IPS DF 19.7 (cell line): ENCODE data around the gene IGF1R.

Experiments used
- DNase-seq: peaks from one replicate; pipeline ENCODE4 v3.0.0-alpha.2; 2013; ENCODE audit warnings: low read depth, low spot score

The IGF1R gene

DNA sequence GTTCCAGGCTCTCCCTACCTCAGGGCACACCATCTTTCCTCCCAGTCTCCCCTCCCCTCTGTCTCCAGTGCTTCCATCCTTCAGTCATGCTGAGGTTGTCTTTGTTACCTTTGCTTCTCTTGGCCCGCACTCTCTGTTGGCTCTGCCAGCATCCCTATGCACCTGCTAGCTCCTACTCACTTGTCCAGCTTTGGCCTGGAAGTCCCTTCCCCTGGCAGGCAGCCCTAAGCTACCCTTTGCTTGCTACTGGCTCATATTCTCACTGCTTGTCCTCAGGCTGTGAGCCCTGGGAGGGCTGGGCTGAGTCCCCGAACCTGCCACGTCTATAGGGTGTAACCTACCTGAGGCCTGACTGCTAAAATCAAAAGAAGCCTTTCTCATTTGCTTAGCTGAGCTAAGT, 236.6 kb downstream of the IGF1R start:
- DNase-seq = no peak

DNA sequence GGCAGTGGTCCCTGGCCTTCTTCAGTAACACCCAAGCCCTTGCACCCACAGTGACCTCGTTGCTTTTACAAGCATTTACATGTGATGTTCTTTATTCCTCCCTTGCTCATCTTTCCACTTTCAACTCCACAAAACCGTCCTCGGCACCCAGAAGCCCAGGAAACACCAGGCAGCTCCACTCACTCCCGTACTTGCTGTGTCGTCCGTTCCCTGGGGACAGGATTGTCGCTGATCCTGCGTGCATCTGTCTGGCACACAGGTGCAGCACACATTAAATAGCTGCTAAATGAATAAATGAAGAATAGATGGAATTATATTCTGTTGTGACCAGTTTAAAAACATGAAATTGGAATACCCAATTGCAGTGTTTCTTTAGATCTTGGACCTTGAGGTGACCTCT, 239.6 kb downstream of the IGF1R start:
- no peak for DNase-seq

- DNase-seq = no peak
Measured at GRCh38 chr15:98888820-98889479, 240.6 kb downstream of the IGF1R start.

GRCh38 chr15:98889930-98890695, 241.8 kb downstream of the IGF1R start:
- no peak for DNase-seq

DNA sequence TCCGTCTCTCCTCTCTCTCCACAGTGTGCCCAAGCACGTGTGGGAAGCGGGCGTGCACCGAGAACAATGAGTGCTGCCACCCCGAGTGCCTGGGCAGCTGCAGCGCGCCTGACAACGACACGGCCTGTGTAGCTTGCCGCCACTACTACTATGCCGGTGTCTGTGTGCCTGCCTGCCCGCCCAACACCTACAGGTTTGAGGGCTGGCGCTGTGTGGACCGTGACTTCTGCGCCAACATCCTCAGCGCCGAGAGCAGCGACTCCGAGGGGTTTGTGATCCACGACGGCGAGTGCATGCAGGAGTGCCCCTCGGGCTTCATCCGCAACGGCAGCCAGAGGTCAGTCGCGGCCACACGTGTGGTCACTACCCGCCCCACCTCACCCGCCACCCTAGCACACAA, 243.0 kb downstream of the IGF1R start:
- no peak for DNase-seq

DNA sequence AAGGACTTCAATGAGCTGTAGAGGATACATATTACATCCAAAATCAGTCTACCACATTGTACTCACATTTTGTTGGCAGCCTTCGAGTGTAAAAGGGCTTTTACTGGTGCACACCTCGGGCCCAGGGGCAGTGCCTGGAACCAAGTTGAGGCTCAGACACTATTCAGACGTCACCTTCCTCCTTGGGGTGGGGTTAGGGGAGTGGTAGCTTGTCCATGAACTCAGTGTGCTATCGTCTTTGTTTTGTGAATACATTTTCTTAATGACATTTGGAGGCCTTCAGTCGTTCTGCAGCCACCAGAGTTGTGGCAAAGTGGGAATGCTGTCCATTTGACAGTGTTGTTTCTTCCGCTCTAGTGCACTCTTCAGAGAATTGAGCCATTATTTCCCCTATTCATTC, 245.1 kb downstream of the IGF1R start:
- DNase-seq = no peak

DNA sequence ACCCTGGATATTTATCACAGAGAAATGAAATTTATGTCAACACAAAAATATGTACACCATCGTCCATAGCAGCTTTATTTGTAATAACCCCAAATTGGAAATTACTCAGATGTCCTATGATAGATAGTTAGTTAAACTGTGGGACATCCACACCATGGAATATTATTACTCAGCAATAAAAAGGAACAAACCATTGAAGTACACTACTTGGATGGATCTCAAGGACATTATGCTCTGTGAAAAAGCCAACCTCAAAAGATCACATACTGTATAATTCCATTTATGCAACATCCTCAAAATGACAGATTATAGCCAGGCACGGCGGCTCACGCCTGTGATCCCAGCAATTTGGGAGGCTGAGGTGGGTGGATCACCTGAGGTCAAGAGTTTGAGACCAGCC, 246.0 kb downstream of the IGF1R start:
- DNase-seq = no peak

- no peak for DNase-seq
Measured at GRCh38 chr15:98896002-98896721, 247.8 kb downstream of the IGF1R start.

DNA sequence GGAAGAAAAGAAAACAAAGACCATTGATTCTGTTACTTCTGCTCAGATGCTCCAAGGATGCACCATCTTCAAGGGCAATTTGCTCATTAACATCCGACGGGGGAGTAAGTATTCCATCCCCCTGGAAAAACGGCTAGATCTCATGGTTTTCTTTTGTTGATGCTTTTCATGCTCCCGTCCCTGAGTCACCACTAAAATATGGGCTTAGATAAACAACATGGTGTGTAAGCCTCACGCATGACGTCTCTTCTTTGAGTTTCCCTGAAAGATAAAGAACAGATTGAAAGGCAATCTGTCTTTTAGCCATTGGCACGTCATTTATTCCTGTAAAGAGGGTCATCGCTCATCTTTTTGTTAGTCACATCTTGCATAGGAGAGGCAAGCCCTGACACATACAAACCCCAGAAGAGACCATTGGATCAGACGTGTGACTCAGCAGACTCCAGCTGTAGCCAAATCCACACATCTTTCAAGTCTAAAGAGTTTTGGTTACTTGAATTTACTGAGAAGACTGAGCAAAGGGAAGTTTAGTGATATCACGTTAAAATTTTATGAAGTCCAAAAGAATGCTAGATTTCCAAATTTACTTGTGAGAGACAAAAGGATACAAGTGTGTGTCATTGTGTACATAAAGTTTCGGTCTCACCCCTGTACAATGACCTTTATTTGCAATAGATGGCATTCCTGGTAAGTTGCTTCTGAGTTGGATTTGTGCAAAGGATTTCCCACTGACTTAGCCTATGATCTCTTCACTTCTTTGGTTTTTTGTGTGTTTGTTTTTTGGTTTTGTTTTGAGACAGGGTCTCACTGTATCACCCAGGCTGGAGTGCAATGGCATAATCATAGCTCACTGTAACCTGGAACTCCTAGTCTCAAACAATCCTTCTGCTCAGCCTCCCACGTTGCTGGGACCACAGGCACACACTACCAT, 248.7 kb downstream of the IGF1R start:
- no peak for DNase-seq

GRCh38 chr15:98898122-98898521, 249.8 kb downstream of the IGF1R start:
- DNase-seq = no peak

- no peak for DNase-seq
Measured at GRCh38 chr15:98899272-98900021, 251.1 kb downstream of the IGF1R start.

- DNase-seq = no peak
Measured at GRCh38 chr15:98900356-98900755, 252.0 kb downstream of the IGF1R start.

DNA sequence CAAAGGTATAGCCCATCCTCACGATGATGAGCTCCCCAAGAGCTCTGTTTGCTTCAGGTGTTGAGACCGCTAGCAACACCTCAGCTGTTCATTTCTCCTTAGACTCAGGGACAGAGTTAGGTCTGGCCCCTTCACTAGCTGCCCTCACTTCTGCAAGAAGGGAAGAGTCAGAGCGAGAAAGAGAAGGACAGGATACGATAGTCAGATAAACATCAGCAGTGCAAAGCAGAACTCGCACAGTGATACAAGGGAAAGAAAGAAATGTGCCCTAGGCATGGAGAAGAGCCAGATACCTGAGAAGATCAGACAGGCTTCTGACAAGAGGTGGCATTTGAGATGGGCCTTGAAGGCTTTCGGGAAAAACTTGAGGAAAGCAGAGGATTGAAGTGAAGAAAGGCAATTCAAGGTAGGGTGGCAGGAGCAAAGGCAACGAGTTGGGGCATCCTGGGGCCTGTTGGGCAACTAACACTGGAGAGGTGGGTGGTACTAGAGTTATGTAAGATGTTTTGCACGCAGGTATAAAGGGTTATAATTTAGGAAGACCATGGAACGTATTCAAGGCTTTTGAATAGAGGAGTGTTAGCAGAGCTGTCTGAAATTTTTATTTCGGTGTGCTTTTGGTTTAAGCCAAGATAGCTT, 253.2 kb downstream of the IGF1R start:
- DNase-seq = no peak

- DNase-seq = no peak
Measured at GRCh38 chr15:98902931-98903330, 254.6 kb downstream of the IGF1R start.

DNA sequence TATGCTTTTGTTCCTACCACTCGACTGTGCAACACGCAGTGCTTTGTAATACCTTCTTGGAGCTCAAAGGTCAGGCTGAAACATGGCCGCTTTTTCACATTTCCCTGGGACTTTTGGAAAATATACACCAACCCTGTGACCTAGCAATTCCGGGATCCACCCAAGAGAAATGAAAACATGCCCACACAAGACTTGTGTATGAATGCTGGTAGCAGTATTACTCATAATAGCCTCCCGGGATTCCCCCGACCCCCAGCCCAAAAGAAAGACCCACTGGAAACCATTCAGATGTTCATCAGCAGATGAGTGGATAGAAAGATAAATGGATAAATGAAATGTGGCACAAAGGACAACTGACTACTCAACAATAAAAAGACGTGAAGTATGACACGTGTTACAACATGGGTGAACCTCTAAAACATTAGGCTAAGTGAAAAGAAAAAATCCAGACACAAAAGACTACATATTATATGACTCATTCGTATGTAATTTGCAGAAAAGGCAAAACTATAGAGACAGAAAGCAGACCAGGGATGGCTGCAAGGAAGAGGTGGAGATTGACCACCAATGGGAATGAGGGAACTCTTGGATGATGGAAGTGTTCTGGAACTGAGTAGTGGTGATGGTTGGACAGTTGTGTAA, 255.2 kb downstream of the IGF1R start:
- no peak for DNase-seq

DNA sequence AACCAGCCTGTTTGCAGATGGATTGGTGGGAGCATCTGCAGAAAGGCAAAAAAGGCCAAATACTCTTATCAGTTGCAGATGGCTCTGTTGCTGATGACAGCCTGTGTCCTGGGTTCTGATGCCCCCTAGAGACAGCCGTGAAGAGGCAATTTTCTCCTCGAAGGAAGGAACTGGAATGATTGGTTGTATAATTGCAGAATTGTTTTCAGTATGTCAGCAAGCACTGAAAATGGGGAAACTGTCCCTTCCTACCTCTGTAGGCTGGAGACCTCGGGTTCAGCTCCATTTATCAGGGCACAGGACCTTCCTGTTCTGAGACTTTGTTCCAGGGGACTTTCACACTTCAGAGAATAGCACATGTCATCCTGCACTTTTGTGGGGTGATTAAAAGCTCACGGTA, 256.2 kb downstream of the IGF1R start:
- no peak for DNase-seq

DNA sequence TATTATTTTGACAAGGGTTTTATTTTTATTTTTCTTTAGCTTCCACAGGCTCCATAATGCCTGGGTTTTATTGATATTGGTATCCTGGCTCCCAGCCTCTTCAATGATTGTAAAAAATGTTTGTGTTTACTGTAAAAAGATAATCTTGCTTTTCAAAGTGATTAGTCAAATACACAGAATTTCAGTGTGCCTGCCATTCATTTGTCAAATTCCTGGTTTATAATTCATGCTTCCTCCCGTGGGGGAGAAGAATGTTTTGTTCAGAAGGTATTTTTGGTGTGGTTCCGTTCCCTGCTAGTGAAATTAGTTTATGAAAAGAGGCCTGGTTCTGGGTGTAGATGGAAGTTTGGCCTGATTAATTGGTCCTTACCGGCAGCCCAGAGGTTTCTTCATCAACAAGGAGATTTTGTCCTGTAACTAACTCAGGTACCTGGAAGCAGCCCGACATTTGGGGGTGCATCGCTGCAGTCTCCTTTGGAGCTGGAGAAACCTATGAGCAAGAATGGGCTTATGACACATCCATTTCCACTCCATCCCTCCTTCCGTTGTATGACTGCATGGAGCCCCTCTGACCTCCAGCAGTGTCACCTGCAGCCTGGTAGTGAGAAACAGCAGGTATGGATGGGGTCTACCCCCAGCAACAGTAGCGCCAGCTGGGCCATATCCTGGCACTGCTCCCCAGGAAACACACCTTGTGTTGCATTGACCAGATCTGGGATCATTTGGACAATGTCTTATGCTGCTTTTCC, 257.8 kb downstream of the IGF1R start:
- DNase-seq = no peak

GRCh38 chr15:98906712-98907083, 258.4 kb downstream of the IGF1R start:
- DNase-seq = no peak

GRCh38 chr15:98907927-98908471, 259.7 kb downstream of the IGF1R start:
- no peak for DNase-seq
